HG03103 (cell line): ENCODE data around the gene GINS2.

ENCODE experiments used
- ATAC-seq: cut with Tn5 transposase; IDR thresholded peaks from one replicate; pipeline ENCODE4 v1.9.1; 2021; ENCODE audit warnings: low read depth; ENCODE audit not compliant: unreplicated experiment

Gene GINS2

DNA sequence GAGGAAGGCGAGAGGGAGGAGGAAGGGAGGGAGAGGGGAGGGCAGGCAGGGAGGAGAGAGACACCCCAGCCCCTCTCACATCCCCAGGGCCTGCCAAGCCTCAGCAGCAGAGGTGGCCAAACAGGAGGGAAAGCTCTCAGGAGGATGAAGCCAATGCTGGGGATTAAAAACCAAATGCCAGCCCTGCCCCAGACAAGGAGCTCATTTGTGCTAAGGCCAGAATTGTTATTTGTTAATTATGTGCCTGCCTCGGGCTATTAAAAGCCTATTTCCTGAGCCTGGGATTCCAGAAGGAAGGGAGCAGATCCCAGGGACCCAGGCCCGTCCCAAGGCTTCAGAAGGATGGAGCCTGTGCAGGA lies 27.9 kb upstream of the GINS2 start:
- ATAC-seq: no peak

DNA sequence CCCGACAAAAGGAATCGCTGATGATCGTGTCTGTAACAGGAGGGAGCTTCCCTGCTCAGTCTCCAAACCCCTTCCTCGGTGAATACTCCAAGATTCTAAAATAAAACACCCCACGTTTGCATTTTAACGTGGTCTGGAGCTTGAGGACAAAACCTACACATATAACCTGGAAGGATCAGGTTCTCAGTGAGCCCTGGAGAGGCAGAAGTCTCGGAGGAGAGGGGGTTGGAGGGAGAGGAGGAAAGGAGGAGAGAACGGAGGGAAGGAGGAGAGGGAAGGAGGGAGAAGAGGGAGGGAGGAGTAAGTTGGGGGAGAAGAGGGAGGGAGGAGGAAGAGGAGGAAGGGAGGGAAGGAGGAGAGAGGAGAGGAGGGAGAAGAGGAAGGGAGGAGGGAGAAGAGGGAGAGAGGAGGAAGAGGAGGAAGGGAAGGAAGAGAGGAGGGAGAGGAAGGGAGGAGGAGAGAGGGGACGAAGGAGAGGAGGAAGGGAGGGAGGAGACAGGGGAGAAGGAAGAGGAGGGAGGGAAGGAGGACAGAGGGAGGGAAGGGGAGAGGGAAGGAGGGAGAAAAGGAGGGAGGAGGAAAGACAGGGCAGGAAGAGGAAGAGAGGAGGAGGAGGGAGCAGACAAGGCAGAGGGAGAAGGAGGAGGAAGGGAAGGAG lies 27.4 kb upstream of the GINS2 start:
- no peak for ATAC-seq

DNA sequence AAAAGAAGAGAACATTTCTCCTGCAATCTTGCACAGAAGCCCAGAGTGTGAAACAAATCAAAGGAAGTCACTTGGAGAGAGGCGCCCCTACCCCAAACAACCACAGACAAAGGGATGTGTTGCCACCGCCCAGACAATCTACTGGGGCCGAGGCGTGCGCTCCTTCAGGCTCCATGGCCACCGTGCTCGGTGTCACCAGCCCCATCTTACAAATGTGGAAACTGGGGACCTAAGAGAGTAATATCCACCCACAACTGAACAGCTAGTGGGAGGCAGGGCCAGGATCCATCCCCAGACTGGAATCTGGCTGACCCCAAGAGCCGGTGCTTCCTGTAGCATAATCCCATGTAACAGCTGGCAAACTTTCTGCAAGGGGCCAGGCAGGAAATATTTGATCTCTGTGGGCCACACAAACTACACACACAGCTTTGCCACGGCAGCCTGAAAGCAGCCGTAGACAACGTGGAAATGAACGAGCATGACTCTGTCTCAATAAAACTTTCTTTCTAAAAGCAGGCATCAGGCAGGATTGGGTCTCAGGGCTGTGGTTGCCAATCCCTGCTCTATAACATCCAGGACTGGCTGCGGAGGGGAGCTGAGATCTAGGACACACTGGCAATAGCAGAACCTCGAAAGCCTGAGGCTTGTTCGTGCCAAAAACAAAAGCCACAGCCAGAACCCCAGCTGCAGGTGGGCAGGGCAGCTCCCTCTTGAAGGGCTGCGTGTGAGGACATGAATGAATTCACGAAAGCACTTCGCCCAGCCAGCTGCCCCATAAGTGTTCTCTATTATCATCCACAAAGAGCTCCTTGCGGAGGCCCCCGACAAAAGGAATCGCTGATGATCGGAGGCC lies 26.6 kb upstream of the GINS2 start:
- ATAC-seq: no peak

DNA sequence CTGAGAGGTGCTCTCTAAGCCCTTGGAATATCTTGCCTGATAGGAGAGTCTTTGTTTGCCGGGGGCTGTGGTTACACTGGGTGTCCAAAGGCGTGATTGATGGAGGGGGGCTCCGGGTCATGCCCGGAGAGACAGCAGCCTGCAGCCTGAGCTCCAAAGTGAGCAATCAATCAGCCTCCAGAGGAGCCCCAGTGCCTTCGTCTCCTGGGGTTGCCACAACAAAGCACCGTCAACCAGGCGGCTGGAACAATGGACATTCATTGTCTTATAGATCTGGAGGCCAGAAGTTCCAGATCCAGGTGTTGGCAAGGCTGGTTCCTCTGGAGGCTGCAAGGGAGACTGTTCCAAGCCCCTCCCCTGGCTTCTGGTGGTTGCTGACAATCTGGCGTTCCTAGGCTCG lies 24.0 kb upstream of the GINS2 start:
- no peak for ATAC-seq

DNA sequence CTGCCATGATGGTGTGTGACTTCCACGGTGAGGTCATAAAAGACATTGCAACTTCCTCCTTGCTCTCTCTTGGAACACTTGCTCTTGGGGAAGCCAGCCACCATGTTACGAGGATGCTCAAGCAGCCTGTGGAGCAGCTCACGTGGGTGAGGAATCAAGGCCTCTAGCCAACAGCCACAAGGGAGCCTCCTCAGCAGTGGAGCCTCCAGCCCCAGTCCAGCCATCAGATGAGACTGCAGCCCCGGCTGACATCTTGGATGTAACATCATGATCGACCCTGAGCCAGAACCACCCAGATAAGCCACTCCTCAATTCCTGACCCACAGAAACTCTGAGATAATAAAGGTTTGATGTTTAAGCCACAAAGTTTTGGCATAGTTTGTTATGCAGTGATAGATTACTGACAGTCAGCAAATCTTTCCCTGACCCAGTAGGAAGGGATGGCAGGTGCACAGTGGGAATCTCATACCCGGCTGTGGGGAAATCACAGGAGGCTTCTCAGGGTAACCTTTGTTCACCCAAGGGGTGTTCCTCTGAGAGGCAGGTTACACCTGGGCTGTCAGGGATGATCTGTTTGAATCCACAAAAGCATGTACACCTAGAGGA lies 23.3 kb upstream of the GINS2 start:
- ATAC-seq: no peak

DNA sequence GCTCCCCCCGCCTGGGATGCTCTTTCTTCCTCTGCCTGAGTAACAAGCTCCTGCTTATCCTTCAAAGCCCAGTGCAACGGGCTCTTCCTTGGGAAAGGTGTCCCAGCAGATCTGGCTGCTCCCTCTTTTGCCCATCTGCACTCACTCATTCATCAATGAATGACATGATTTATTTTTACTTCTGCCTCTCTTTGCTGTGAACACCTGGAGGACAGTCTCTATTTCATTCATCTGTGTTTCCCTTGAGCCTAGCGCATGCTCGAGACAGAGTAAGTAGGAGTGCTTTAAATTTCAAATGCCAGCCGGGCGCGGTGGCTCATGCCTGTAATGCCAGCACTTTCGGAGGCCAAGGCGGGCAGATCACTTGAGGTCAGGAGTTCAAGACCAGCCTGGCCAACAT lies 22.0 kb upstream of the GINS2 start:
- no peak for ATAC-seq

DNA sequence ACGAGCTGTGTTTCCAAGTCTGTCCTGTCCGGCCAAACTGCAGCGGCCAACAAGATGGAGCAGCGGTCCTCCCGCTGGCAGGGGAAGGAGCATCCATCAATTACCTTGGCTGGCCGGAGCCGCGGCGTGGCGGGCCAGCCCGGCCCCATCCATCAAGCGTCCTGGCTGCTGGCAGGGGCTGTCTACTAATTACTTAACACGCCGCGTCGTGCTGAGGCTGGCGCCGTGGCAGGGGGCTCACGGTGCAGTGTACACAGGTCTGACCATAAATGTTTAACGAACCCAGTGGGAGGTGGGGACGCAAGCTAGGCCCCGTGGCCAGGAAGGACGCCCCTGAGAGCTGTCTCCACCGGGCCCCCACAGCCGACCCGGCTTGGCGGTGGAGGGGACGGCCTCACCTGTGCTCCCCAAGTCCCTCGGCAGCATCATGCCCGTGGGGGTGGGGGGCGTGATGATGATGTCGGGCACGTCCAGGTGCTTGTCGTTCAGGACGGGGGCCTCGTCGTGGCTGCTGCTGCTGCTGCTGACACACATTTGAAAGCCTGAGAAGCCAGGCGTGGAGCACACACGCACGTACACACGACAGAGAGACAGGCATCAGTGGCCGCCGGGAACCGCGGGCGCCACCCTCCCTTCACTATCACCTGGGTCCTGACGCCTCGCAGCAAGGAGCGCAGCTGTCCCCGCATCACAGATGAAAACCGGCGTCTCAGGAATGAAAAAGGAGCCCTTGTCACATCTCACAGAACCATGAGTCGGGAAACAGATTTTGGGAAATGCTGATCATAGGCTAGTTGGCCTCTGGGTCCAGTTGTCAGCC lies 21.2 kb upstream of the GINS2 start:
- ATAC-seq: no peak

DNA sequence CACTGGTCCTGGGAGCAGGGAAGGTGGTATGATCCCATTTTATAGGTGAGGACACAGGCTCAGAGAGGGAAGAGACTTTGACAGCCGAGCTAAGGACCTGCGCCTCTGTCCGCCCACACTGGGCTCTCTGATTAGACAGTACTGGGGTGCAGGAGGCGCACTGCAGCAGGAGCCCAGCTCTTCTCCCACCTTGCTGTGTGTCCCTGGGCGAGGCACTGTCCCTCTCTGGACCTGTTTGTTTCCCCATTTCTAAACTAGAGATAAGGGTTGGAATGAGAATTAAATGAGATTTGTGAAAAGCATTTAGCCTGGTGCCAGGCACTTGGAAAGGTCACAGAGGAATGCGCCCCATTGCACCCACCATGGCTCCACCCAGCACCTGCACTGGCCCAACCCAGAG lies 19.6 kb upstream of the GINS2 start:
- no peak for ATAC-seq

DNA sequence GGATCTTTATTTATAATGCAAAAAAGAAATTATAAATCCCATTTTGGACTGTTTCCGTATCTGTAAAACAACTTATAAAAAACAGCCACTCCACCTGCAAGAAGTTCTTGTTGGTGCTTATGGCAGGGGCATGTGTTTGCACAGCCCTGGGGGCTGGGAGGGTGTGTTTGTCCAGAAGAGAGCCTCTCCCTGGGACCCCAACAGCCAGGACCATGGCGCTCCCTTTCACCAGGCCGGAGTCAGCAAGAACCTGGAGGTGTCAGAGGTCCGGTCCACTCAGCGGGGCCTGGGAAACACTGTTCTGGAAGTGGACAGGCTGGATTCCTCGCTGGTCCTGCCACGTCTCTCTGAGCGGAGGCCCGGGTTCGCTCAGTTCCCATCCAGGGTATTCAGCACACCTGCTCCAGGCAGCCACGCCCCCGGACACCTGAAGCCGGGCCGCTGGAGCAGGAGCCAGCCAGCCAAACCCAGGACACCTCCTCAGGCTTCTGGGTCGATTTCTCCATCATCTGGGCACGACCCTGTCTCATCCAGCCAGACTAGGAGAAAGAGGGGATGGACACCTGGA lies 18.9 kb upstream of the GINS2 start:
- no peak for ATAC-seq

DNA sequence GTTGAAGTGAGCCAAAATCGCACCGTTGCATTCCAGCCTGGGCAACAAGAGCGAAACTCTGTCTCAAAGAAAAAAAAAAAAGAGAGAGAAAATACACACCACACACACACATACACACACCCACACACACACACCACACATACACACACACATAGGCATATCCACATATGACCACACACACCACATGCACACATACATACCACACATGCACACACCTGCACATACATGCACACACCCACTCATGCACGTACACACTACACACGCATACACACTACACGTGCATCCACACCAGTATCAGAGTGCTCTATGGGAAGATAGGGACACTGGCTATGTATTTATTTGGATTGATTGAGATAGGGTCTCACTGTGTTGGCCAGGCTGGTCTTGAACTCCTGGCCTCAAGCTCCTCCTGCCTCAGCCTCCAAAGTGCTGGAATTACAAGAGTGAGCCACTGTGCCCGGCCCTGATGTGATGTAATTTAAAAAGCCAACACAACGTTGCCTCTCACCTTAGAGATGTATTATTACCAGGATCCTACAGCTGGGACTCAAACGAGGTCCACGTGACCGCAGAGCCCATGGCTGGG lies 17.8 kb upstream of the GINS2 start:
- ATAC-seq: no peak

DNA sequence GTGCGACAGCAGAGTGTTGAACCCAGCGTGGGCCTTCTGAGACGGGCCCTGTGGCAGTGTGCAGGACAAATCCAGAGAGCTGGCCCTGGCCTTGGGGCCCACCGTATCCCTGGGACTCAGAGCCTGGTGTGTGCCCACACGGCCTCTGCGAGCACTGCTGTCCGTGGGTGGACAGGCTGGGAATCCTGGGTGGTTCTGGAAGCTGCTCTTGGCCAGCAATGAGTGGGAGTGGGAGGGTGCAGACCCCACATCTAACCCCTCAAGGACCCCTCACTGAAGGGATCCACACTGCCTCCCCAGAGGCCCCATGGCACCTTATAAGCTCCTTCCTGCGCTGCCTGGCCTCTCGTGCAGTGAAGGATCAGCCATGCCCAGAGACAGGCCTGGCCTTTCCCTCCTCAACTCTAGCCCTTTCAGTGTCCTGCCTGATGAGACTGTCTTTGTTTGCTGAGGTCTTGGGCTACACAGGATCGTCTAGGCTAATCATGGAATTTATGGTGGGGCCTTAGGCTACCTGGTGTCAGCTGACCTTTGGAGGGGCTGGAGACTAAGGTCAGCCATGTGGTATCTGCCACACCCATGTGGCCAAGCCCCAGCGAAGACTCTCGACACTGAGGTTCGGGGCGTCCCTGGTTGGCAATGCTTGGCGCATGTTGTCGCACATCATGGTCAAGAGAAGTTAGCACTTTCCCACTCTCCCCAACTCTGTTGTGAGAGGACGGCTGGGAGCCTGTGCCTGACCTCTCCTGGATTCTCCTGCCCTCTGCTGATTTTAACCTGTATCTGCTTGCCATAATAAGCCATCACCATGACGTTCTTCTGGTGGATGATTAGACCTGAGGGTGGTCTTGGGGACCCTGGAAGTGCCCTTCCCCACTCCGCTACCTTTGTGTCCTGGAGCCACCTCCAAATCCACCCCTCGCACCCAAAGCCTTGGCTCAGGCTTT lies 16.4 kb upstream of the GINS2 start:
- ATAC-seq: no peak

DNA sequence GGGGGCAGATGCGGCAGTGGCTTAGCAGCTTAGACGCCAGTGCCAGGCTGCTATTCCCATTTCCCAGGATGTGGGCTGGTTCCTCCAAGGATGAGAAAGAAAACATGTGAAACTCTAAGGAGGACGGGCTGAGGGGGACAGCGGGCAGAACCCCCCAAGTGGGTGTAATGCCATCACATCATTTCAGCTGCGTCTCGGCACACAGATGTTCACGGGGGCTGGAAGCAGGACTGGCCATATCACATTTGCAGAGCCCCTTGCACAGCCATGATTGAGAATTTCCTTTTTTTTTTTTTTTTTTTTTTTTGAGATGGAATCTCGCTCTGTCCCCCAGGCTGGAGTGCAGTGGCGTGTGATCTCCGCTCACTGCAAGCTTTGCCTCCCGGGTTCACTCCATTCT lies 15.3 kb upstream of the GINS2 start:
- no peak for ATAC-seq

DNA sequence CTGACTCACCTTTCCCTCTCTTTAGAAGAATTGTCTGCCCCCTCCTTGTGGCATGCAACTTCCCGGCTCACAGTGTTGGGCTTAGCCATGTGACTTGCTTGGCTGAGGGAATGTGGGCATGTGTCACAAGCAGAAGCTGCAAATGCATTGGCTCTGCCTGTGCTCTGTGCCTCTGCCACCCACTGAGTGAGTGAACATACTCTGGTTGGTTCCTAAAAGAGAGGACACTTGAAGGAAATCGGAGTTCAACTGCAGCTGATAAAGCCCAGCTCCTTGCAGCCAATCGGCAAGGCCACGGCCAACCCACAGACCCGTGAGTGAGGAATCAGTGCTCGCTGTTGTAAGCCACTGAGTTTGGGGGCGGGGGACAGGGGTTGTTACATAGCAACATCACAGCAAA lies 10.9 kb upstream of the GINS2 start:
- ATAC-seq: no peak

DNA sequence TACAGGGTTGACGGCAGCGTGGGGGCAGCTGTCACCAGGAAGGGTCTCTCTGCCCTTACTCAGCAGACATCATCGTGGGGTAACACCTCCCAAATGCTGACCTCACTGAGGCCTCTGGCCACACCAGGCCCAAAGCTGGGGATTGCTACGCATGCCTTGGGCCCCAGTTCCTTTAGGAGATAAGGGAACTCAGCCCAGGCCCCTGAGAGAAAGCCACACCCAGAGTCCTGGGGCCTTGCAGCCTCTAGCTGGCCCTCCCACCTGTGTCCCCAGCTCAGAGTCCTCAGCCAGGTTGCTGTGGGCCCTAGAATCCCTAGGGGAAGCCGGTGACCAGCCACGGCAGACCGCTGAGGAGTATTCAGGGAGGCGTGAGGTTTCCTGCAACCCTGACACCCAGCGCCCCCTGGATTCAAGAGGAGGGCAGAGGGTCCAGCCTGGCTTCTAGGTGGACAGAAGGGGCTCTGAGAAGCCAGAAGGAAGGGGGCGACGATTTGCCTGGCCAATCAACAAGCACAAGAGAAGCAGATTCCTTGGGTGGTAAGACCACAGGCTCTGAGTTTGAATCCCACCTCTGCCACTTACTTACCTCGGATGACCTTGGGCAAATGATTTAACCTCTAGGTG lies 10.3 kb upstream of the GINS2 start:
- ATAC-seq: no peak

DNA sequence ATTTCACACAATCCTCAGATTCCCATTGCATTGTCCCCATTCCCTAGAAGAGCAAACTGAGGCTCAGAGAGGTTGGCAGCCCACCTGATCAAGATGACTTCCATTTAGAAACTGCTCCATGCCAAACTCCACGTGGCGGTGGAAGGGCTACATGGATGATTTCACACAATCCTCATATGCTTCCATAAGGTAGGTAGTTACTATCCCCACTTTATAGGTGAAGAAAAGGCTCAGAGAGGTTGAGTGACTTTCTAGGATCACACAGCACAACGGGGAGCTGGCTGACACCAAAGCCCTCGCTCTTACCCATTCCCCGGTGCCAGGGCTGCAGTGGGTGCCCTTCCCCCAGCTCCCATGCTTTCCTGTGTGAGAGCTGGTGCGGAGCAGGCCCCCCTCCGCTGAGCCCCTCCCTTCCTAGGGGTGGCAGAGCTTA lies 9.7 kb upstream of the GINS2 start:
- ATAC-seq: no peak

DNA sequence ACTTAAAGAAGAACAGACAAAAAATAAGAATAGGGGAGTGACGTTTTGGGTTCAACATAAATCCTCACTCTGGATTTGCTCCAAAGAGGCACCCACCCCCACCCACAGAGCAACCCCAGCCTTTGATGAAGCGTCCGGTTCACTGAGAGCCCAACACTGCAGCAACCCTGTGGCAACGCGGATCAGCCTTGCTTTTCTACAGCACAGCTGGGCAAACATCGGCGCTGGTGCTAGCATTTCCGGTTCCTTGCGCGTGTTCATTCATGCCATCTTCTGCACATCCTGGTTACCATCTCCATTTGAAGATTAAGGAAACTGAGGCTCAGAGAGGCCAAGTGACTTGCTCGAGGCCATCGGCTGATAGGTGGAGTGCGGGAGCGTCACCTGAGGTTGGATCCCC lies 8.7 kb upstream of the GINS2 start:
- ATAC-seq: no peak

DNA sequence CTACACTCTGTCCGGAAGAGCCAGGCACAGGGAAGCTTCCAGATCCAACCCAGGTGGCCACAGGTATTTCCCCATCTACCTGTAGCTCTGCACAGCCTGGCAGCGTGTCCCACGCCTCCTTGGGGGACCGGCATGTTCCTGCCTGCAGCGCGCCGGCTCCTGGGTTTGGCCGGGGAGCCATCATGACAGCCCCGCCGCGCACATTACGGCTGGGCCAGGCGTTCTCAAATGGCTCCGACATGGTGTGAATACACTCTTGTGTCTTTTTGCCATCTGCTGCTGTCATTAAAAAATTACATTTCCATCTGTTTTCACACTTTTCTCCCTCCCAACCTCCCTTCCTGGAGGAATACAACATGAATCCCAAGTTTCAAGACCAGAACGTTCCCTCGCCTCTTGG lies 8.0 kb upstream of the GINS2 start:
- ATAC-seq: no peak

DNA sequence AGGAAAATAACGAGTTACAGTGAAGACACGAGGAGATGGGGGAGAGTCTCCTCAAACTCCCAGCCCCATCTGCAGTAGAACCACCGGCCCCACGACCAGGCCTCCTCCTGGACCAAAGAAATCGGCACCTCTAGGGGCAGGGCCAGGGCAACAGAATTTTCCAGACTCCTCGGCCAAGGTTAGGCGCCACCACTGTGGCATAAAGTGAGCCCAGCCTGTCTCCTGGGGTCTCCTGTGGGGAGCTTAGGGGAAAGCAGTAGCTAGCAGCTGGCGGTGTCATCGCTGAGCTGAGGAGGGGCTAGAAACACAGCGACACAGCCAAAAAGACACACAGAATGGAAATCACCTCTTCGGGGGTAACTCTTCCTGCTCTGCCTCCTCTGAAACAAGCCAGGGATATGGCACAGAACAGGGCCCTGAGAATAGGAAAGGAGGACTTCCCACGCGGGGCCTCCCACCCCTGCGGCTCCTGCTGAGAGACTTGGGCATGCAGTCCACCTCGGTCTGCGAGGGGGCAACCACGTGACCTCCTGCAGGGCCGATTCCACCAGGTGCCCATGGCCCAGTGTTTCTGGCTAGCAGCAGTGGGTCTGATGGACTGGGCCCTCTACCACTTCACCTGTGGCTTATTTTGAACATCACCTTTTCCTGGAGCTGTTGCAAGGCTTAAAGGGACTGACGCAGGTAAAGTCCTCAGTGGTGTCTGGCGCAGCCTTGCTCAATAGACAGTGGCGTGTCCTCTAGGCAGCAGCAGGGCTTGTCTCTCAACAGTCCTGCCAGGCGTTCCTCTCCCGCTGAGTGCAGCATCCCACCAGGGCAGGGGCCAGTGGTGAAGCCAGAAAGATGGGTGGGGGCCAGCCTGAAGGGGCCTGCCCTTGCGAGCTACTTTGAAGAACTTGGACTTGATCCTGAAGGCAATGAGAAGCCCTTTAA lies 6.7 kb upstream of the GINS2 start:
- no peak for ATAC-seq
